ELF-1 (cell line): ENCODE data around the gene ARID3B.
A peak's percentile ranks its signal among the peaks of the same experiment; 100 is the strongest.
"Not testable (repeated sequence)": the region's sequence is repeated elsewhere in the genome, so short reads cannot be mapped to it uniquely, and the experiment has no call there.

ENCODE experiments used
- DNase-seq: peaks from one replicate; pipeline ENCODE4 v3.0.0-alpha.2; 2016; ENCODE audit warnings: low read depth, low spot score

ARID3B gene

DNA sequence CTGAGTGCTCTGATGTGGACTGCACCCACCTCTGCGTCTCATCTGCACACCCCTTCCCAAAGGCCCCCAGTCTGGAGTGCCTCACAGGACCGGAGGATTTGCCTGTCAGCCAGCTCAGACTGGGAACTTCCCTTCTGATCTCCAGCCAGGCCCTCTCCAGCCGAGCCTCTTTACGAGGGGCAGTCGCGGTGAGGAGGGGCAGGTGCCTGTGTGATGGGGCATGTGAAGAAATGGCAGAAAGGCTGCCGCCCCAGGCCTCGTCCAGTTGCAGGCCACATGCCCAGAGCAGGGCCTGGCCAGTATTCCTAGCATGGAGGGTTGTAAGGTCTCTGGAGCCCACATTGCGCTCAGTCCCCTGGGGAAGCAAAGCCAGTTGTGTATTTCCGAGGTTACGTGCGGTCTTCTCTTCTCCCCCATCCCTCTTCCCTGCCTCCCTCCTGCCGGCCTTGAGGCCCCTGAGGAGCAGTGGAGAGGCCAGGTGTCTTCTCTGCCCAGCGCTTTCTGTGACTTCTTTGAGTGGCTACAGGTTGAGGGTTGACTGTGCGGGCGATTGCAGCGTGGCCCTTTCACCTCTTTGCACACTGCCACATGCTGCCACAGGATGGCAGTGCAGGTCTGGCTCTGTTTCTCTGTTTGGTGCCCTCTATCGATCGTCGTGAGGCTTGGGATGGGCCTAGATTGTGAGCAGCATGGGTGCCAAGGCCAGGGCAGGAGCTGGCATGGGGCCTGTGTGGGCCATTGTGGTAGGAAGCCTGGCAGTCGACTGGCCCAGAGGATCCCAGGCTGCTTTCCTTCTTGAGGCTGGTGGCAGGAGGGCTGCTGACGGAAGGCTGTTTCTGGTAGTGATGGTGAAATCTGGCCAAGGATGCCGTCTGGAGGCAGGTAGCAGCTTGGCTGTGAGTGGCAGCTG is 79.9 kb downstream of the ARID3B start:
- peak; percentile 88 for DNase-seq

GRCh38 chr15:74621546-74621920 is 80.5 kb downstream of the ARID3B start:
- DNase-seq = no peak

DNA sequence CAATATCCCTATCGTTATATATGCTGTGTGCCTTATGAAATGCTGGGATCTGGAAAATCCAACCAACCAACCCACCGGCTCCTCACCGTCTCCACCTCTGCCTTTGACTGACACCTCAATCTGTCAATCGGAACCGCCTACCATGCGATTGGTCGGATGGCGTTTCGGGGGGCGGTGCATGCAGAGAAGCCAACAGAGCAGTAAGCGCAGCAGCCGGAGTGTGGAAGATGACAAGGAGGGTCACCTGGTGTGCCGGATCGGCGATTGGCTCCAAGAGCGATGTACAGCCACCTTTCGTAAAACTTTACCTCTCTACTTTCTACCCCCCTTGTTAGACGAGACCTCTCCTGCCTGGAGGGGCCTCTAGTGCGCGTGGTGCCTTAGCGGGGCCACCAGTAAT is 80.9 kb downstream of the ARID3B start:
- DNase-seq = peak; percentile 68

GRCh38 chr15:74622758-74623157 is 81.7 kb downstream of the ARID3B start:
- no peak for DNase-seq

DNA sequence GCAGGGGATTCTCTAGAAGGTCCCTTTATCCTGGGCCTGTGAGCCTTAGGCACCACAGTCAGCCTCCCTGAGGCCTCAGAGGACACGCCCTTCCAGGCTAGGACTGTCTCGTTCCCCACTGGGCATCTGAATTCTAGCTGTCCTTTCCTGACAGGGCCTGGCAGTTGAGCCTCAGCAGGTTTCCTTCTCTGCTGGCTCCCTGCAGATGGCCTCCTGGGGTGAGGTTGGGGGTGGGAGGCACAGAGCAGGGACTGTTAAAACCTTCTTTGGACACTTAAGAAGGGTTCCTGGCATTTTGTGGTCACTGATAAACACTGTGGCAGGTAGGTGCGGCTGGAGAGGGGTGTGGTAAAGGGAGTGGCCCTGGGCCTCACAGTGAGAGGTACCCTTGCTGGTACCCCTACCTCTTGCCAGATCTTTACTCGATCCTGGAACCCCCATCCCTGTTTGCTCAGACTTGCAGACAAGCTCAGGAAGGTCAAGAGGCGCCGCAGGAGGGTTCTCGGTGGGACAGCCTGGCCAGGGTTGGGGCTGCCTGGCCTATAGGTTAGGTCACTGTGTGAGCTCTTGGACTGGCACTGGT is 83.1 kb downstream of the ARID3B start:
- DNase-seq = no peak

GRCh38 chr15:74625693-74626092 is 84.7 kb downstream of the ARID3B start:
- DNase-seq = no peak

DNA sequence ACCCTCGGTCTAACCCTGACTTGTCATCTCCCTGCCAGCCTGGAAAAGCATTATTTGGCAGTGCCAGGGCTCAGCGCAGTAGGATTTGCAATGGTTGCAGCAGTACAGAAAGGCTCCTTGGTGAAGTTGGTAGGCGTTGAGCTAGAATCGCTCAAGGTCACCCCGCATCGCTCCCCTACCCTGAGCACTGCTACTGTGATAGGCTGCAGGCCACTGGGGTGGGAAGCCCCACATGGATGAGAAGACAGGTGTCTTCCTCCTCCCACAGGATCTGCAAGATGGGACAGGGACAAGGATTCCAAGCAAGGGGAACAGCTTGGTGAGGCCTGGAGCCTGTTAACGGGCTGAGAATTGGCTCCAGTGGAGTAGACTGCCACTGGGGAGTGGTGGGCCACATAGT is 85.3 kb downstream of the ARID3B start:
- no peak for DNase-seq

DNA sequence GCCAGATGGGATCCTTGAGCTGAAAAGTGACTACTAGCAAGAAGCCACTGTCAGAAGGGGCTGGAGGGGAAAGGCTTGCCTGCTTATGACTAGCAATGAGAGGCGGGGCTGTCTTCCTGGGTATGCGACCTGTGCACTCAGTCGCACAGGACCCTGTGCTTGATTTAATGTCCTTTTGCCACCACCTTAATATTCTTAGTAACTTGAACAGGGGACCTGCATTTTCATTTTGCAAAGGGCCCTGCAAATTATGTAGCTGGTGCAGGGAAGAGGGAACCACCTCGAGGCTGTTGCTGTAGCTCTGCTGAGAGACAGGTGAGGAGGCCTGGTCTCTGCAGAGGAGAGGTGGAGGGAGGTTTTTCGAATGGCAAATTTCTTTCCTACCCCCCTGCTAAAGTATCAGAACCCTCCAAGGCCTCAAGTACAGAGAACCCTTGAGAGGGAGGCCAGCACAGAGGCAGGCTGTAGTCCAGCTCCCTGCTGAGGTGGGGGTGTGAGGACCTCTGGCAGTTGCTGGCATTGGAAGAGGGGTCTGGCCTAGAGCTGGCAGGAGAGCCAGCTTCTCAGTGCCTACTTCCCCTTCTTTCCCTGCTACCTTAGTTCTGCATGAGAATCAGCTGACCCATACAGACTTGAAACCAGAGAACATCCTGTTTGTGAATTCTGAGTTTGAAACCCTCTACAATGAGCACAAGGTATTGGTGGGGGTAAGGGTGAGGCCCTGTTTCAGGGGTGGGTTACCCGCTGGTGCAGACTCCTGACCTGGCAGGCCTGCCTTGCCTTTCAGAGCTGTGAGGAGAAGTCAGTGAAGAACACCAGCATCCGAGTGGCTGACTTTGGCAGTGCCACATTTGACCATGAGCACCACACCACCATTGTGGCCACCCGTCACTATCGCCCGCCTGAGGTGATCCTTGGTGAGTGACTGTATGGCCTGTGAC is 86.0 kb downstream of the ARID3B start:
- no peak for DNase-seq

GRCh38 chr15:74627766-74628165 is 86.7 kb downstream of the ARID3B start:
- no peak for DNase-seq

DNA sequence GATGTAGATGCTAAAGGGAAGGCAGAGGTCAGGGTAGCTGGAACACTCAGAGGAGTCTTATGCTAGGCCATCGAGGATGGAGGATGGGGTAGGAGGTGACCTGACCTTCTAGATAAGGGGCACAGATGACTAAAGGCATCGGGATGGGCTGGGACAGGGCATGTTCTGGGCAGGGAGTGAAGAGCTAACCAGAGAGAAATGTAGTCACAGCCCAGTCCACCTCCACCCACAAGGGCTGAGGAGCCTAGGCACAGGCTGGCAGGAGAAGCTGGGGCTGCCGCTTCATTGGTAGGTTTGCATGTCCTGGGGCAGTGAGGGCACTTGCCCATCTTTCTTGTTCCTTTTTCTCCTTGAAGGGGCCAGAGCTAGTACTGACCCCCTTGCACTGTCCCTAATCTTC is 87.2 kb downstream of the ARID3B start:
- no peak for DNase-seq

DNA sequence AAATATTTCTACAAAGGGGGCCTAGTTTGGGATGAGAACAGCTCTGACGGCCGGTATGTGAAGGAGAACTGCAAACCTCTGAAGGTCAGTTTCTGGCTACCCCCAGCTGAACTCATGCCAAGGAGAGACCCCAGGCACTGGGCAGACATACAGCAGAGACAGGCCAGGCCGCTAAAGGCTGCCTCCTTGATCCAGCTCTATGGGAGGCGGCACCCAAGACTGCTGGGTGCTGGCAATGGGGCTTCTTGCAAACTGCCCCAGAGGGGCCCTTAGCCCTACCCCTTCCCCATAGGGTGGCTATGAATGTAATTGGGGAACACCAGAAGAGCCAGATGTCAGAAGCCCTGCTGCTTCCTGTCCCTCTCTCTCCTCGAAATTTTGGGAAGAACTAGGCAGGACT is 87.9 kb downstream of the ARID3B start:
- DNase-seq = no peak

DNA sequence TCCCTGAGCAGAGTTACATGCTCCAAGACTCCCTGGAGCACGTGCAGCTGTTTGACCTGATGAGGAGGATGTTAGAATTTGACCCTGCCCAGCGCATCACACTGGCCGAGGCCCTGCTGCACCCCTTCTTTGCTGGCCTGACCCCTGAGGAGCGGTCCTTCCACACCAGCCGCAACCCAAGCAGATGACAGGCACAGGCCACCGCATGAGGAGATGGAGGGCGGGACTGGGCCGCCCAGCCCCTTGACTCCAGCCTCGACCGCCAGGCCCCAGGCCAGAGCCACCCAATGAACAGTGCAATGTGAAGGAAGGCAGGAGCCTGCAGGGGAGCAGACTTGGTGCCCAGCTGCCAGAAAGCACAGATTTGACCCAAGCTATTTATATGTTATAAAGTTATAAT is 88.7 kb downstream of the ARID3B start:
- DNase-seq = not testable (repeated sequence)

- no peak for DNase-seq
These were observed 89.5 kb downstream of the ARID3B start for GRCh38 chr15:74630284-74631086.

DNA sequence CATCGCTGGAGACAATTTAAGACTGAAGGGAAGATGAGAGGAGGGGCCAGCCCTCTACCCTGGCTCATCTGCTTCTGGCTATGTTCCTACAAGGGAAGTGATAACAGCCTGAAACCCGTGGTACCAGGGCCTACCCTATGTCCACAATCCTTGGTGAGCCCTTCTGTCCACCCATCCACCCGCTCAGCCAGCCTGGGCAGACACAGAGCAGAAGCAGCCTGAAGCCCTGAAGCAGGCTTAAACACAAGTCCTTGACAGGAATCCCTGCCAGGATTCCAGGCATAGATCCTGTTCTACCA is 90.0 kb downstream of the ARID3B start:
- DNase-seq = no peak

DNA sequence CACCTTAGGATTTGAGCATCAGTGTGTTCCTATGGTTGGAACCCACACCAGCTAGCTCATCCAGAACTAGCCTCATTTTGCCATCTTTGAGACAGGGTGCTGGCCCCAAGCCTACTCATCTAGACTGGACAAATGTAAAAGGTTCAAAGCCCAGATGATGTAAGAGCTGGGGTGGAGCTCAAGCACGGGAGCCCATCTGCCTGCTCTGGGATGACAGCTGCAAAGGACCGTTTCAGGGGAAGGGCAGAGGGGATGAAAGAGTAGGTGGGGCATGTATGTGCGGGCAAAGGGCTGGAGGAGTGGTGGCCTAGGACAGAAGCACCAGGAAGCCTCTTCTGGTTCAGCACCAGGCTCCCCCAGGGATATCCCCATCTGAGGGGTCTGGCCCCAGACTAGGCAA is 90.4 kb downstream of the ARID3B start:
- no peak for DNase-seq

DNA sequence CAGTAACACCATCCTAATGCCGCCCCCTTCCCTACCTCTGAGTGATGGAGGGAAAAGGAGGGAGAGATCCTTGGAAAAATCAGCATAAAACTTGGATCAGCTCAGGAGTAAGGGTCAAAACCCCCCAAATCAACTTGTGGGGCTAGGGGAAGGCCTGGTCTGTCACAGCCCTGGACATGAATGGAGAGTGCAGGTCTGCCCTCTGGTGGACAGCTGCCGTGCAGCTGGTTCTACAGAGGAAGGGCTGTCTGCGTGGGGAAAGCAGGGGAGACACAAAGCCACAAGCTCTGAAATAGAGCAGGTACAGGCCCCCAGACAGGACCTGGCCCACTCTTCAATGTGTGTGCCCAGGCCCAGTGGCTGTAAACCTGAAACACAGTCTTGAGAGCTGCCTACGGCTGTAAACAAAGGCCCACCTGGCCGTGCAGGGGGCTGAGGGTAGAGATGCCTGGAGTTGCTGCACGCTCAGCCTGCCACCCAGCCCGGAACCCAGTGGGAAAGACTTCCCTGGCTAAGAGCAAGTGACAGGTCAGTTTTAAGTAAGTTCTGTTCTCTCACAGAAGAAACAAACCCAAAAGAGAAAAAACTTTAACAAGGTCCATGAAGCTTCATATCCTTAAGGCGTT is 91.0 kb downstream of the ARID3B start:
- DNase-seq = peak; percentile 76

DNA sequence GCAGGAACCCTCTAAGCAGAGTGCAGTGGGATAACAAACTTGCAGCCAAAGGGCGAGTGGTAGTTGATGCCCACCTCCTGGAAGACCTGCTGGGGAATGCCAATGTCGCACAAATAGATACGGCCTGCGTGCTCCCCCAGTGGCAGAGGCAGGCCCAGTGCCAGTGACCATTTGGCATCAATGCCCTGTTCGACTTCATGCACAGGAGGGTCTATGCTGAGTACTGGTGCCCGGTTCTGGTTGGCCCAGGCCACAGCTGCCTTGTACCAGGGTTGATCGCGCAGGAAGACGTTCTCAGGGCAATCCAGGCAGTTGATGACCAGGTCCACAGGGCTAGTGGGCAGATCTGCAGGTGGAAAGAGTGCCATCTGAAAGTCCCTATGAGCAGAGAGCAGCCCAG is 91.6 kb downstream of the ARID3B start:
- DNase-seq = no peak

DNA sequence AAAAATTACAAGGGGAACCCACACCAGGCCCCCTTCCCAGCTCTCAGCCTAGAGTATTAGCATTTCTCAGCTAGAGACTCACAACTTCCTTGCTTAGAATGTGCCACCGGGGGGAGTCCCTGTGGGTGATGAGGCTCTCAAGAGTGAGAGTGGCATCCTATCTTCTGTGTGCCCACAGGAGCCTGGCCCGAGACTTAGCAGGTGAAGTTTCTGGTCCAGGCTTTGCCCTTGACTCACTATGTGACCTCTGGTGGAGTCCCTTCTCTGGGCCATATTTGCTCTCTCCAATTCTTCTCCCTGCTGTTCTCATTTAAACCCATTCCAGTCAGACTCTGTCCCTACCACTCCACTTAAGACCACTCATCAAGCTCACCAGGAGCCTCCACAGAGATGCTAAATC is 92.8 kb downstream of the ARID3B start:
- DNase-seq = no peak

DNA sequence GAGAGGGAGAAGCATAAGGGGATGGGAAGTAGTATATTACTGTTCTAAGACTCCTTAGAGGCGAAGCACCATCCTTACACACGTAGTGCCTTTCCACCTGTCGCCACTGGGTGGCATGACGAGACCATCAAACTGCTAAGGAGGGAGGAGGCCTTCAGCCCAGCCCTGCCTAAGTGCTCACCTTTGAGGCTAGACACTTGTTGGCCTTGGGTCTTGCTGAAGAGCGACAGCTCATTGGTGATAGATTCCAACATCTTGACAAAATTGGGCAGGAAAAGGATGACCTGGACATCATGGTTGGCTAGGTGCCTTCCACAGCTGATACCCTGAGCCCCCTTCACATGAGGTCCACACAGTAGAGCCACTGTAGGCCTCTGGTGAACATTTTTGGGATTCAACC is 94.2 kb downstream of the ARID3B start:
- DNase-seq = peak; percentile 71

- no peak for DNase-seq
These were observed 96.0 kb downstream of the ARID3B start for GRCh38 chr15:74636984-74637383.

DNA sequence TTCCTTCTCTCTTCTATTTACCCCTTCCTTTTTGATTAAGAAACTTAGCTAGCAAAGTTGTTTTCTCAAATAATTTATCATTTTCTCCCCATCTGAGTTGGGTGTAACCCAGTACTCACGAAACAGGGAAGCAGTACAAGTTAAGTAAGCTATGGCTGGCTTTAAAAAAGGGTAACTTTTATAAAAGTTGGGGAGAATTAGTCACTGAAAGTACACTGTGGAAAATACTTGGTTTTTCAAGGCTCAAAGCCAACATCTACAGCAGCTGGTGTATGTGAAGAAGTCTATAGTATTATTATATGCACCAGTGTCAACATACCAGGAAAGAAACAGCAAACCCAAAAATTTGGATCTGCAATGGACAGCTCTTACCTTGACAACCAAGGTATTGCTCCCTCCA is 100.1 kb downstream of the ARID3B start:
- DNase-seq = no peak
